ENCODE results near the gene TMEM50A.
A peak's percentile ranks its signal among the peaks of the same experiment; 100 is the strongest.
"Not testable (repeated sequence)": the region's sequence is repeated elsewhere in the genome, so short reads cannot be mapped to it uniquely, and the experiment has no call there.

The TMEM50A gene

DNA sequence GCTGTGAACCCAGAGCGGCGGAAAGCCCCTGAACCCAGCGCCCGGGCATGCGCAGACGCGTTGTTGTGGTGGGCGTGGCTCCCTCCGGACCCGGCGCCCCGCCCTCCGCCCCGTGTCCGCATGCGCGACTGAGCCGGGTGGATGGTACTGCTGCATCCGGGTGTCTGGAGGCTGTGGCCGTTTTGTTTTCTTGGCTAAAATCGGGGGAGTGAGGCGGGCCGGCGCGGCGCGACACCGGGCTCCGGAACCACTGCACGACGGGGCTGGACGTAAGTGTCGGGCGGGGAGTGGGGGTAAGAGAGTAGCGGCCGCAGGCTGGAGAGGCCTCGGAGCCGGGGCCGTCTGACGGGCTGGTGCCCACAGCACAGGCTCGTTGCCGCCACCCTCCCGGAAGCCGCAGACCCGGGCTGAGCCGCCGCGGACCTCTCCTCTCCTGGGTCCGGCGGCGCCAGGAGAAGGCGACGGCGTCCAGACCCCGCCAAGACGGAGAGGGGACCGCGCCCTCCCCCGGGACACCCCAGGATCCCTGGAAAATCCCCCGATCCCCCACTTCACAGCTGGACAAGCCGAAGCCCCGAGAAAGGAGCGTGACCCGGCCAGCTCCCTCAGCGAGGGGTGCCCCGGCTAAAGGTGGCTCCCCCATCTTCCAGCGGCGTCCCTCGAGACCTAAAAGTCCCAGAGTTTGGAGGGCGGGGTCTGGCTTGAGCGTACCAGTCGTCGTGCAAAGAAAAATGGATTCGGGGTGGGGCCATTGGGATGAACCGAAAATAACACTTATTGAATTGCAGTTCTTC, at the start of gene TMEM50A:
TSS of gene TMEM50A (plus strand) at position 147 of the 794 bp plus-strand sequence. CDS start 2,153 bp downstream, outside the sequence.
- DNase-seq, result peak; percentile 46

DNA sequence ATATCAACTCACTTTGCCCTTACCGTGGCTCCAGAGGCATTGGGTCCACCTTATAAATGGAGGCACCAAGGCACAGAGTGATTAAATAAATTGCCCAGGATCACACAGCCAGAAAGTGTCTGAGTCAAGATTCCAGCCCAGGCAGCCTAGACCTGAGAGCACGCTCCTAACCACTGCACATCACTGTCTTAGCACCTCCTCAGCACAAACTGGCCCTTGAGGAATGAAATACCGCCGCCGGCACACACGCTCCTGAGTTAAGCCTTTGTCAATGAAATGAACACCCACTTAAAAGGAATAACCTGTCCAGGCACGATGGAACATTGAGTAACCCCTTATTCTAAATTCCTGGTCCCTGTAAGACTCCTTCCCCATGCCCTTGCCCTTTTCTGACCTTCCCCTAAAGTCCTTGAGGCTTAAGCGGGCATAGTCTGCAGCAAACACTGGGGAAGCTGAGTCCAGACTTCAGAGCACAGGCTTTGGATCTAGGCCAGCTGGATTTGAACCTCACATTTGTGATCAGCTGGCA, 49.5 kb upstream of the TMEM50A start:
- not testable (repeated sequence) for DNase-seq

DNA sequence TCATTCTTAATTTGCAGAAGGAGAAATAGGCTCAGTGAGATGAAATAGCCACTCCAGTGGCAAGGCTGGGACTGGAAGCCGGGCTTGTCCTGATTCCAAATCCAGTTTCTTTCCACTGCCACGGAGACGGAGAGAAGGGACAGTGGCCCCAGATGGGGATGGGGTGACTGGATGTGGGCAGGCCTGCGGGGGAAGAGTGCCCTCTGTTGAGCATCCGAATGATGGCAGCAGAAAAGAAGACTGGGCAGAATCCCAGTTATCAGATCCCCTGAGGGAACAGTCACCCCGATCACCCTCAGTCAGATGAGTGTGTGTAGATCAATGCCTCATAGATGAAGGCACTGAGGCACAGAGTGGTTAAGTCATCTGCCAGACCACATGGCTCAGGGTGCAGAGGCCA, 48.1 kb upstream of the TMEM50A start:
- DNase-seq, result not testable (repeated sequence)

DNA sequence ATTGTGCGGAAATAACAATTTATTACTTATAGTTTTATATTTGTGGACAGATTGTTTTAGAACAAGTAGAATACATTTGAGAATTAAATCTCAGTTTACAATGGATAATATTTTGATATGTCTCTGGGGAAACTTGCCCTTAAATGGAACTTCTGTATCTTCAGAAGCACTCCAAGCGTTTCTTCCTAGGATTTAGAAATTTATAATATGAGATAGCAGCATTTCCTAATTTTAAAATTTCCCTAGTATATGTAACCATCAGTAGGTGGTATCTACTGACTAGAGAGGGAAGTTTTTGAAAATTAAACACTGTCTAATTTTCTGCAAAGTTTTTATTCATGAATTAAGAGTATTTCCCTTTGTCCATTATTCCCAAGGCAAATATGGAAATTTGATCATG, 44.7 kb upstream of the TMEM50A start:
- DNase-seq, result not testable (repeated sequence)

DNA sequence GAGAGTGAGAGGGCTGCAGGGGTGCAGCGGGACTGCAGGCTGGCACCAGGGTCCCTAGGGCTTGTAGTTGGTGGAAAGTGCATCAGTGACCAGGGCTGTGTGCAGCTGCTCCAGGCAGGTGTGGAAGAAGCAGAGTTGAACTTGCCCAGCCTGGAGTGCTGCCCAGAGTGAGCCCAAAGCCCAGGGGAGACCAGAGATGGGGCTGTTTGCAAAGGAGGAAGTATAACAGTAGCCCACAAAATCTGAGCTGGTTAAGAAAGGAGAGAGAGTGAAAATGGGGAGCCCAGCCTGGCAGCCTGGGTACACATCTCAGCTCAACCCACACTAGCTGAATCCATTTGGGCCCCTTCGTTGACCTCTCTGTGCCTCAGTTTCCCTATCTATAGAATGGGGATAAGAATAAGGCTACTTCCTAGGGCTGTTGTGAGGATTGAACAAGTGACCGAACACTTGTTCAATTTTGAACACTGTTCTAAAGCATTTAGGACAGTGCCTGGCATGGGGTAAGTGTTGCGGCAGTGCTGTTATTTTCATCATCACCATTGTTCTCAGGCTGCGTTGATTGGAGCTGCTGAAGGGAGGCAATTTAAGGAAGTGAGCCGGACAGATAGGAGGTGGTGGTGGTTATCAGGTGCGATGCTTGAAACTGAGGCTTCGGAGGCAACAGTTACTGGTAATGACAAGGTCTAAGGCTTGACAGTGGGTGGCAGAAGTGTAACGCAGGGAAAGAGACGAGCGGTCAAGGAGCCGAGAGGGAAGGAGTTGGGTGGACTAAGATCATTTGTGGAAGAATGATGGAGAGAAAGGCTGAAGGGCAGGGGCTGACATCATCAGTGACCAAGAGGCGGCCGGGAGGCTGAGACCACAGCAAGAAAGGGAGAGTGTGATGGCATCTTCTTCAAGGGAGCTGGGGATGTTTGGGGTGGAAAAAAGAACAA, 43.0 kb upstream of the TMEM50A start:
- not testable (repeated sequence) for DNase-seq

DNA sequence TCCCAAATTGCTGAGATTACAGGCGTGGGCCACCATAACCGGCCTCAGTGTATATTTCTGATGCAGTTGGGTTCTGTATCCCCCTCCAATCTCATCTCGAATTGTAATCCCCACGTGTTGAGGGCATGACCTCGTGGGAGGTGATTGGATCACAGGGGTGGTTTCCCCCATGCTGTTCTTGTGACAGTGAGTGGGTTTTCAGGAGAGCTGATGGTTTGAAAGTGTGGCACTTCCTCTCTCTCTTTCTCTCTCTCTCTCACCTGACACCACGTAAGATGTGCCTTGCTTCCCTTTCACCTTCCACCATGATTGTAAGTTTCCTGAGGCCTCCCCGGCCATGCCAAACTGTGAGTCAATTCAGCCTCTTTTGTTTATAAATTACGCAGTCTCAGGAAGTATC, 41.6 kb upstream of the TMEM50A start:
- DNase-seq, result not testable (repeated sequence)

DNA sequence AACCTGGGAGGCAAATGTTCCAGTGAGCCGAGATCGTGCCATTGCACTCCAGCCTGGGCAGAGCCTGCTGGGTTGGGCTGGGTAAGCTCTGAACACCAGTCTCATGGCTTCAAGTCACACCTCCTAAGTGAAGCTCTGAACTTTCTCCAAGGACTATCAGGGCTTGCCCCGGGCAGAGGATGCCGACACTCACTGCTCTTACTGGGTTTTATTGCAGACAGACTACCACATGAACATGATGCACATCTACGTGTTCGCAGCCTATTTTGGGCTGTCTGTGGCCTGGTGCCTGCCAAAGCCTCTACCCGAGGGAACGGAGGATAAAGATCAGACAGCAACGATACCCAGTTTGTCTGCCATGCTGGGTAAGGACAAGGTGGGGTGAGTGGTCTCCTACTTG, 37.4 kb upstream of the TMEM50A start:
- not testable (repeated sequence) for DNase-seq

DNA sequence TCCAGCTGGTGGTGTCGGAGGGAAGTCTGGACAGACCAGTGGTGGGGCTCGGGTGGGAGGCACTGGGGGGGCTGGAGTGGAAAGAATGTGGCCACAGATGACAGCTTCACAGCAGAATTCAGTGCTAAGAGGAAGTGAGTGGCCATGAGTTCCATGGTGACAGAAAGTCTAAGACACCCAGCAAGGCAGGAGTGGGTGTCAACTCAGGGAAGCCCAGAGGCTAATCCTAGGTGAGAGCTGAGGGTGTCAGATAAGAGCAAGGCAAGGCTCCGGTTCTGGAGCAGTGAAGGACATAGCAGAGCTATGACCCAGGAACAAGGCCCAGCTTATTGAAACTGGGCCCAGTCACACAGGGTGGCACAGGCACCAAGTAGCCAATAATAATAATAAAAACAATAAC, 35.8 kb upstream of the TMEM50A start:
- DNase-seq, result not testable (repeated sequence)

DNA sequence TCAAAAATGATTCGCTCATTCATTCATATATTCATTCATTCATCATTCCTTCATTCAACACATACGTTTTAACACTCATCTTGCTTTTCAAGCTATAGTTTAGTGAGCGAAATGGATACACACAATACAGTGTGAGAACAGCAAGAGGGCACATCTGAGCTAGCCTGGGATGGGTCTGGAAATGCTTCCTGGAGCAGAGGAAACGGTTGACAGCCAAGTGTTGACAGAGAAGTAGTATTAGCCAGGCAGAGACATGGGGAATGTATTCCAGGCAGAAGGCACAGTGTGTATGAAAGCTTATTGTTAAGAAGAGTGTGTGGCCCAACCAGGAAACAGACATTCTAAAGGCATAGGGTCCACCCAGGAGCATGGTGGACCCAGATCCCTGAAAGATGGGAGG, 33.2 kb upstream of the TMEM50A start:
- not testable (repeated sequence) for DNase-seq

DNA sequence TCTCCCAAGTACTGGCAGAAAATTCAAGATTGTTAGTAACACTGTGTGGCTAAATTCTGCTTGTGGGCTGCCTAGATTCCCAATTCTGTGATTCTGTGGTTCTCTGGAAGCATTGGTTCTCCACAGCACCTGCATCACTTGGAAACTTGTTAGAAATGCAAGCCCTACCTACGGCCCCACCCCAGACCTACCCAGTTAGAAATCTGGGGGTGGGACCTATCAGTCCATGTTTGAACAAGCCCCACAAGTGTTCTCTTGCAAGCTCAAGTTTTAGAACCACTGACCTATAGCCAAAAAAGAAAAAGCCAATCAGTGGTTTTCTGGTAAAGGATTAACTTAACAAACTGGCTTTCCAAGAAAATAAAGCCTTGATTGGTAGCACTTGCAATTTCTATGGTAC, 30.0 kb upstream of the TMEM50A start:
- DNase-seq, result not testable (repeated sequence)

DNA sequence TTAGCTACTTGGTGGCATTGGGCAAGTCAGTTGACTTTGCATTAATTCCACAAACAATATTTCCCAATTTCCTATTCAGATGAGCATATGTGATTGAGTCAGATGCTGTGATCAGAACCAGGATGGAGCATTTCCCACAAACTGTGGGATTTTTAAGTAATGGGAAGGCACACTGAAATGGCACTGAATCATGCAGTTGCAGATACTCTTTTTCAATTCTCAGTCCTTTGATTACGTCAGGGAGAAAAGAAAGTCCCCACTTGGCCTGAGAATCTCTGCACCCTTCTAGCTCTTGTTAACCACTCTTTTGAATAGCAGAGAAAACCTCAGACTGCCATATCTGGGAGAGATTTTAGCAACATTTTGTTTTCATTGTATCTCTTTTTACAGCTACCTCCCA, 29.0 kb upstream of the TMEM50A start:
- DNase-seq, result not testable (repeated sequence)

DNA sequence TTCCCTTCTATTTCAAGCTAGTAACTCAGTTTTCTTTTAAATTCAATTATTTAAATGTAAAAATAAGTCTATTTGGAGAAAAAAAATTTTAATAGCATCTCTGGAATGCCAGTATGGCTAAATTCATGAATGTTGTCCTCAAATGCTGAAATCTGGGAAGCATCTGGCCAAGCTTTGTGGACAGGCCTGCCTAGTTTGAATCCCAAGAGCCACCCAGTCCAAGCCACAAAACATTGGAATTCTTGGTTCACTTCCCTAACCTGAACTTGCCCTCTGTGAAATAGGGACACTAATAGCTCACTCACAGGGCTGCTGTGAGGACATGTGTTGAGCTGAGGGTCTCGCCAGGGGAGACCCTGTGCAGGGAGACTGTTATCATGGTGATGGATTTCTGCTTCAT, 28.6 kb upstream of the TMEM50A start:
- not testable (repeated sequence) for DNase-seq

DNA sequence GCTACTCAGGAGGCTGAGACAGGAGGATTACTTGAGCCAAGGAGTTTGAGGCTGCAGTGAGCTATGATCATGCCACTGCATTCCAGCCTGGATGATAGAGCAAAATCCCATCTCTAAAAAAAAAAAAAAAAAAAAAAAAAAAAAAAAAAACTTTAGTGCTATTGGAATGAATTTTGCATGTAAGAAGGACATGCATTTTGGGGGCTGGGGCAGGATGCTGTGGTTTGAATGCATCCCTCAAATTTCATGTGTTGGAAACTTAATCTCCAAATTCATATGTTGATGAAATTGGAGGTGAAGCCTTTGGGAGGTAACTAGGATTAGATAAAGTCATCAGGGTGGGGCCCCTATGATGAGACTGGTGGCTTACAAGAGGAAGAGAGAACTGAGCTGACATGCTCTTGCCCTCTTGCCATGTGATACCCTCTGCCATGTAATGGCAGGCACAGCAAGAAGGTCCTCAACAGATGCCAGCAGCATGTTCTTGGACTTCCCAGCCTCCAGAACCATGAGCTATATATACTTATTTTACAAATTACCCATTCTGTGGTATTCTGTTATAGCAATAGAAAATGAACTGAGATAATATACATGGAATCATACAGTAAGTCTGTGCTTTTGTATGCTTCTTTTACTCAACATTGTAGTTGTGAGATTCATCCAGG, 25.2 kb upstream of the TMEM50A start:
- DNase-seq, result not testable (repeated sequence)

DNA sequence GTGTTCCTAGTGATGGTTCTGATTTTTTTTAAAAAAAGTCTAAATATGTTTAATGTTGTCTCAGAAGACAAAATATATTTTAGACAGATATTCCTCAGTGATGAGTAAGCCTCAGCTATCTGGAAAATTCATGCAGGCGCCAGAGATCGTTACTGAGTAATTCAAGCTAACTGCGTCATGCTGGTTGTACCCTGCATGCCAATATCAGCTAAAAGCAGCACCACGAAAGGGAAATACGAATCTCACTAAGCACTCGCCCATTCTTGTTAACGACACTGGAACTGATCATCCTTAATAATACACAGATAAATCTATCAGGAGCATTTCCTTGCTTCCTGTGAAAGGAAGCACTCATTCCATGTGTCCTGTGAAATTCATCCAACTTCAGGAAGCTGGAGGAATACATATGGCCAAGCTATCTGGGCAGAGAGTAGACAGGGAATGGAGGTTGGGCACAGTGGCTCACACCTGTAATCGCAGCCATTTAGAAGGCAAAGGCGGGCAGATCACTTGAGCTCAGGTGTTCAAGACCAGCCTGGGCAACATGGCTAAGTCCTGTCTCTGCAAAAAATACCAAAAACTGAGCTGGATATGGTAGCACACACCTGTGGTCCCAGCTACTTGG, 17.7 kb upstream of the TMEM50A start:
- DNase-seq, result not testable (repeated sequence)

DNA sequence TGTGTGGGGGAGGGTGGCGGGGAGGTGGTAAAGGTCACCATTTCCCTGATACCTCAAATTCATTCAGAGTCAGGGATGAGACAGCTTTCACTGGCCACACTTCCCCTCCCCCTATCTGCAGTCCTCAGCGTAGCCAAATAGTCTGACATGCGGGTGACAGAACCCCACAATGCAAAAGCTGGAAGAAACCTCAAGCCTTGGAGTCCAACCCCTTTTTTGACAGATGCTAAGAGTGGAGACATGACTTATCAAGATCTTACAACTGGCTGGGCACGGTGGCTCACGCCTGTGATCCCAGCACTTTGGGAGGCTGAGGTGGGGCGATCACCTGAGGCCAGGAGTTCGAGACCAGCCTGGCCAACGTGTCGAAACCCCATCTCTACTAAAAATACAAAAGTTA, 16.0 kb upstream of the TMEM50A start:
- not testable (repeated sequence) for DNase-seq

DNA sequence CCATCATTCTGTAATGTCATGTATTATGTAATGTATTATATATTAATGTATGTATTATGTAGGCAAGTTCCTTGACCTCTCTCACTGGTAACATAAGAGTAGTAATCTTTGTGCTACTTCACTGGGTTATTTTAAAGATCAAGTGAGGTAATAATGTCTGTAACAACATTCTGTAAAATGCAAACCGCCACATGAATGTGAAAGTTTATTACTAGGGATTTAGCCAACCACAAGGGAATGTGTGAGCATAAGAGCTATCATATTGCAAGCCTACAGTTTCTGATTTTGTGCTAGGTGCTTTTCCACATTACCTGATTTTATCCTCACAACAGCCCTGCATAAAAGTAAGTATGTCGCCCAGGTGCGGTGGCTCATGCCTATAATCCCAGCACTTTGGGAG, 13.7 kb upstream of the TMEM50A start:
- DNase-seq, result not testable (repeated sequence)

DNA sequence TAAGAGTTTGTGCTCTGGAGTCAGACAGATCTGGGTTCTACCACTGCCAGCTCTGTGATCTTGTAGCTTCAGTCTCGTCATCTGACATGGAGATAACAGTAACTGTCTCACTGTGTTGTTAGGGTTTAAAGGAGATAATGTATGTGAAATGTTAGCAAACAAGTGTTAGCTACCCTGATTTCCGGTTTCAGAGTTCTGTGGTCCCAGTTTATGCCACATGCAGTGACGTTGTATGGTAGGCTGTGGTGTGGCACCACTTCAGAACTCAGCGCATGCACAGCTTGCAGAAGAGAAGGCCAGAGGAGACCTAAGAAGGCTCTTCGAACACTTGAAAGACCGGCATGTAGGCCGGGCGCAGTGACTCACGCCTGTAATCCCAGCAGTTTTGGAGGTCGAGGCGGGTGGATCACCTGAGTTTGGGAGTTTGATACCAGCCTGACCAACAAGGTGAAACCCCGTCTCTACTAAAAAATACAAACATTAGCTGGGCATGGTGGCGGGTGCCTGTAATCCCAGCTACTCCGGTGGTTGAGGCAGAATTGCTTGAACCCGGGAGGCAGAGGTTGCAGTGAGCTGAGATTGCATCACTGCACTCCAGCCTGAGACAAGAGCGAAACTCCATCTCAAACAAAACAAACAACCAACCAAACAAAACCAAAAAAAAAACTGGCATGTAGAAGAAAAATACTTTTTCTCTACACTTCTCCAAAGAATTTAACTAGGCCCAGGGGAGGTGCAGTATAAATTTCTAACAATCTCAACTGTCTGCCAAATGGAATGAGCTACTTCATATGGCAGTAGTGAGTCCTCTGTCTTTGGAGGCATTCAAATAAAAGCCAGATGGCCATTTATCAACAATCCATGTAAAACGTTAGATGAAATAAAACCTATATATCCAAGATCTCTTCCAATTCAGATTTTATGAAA, 10.0 kb upstream of the TMEM50A start:
- not testable (repeated sequence) for DNase-seq

DNA sequence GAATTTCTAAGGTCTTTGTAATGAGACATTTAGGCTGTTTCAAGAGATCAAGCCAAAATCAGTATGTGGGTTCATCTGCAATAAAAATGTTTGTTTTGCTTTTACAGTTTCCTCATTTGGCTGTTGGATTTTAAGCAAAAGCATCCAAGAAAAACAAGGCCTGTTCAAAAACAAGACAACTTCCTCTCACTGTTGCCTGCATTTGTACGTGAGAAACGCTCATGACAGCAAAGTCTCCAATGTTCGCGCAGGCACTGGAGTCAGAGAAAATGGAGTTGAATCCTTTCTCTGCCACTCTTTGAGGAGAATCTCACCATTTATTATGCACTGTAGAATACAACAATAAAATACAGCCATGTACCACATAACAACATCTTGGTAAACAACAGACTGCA, 9.3 kb upstream of the TMEM50A start:
- not testable (repeated sequence) for DNase-seq

DNA sequence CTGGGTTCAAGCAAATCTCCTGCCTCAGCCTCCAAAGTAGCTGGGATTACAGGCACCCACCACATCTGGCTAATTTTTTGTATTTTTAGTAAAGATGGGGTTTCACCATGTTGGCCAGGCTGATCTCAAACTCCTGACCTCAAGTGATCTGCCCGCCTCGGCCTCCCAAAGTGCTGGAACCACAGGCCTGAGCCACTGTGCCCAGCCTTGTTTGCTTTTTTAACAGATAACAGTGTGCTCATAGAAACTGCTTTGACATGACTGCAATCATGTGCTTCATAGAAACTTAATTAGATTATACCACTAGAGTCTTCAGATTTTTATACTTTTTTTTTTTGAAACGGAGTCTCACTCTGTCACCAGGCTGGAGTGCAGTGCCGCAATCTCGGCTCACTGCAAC, 8.8 kb upstream of the TMEM50A start:
- DNase-seq, result not testable (repeated sequence)

DNA sequence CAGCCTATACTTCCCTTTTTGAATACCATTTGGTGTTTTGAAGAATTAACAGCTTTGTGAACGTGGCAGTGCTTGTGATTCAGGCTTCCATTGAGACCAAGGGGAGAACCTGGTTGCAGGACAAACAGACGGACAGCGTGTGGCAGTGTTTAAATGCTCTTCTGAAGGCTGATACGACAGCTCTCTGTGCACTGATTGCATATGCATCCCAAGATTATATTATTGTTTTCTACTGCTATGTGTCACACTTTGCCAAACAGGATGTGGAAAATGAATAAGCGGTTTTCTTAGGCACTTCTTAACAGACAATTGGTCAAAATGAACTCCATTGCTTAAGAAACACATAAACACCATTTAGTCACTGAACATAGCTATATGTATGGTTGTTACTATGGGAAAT, 8.2 kb upstream of the TMEM50A start:
- not testable (repeated sequence) for DNase-seq

DNA sequence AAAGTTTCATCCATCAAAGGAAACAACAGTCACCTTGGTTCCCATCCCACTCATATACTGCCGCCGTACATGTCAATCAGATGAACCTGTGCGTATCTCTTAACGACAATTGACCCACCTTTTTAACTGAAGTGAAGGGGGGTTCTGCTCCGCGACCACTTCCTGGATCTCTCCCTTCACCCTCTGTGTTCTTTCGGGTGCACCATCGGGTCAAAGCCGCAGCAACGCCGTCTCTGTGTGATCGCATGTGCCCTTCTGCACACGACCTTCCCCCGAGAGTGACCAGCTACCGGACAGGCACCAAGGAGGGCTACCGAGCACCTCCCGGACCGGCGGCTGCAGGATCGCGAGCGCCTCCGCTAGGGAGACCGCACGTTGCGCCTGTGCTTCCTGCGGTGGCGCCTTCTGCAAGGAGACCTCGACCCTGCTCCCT, 1.2 kb upstream of the TMEM50A start:
- not testable (repeated sequence) for DNase-seq

Data from 8988T (cell line).